Right lobe of liver (tissue), 6 donors: ENCODE results near the gene SLC33A1. TPM values are rescaled to one million over a fixed set of nuclear protein-coding genes. Genes with fewer than 3 reads are reported as not detected.

ENCODE experiments used
- ATAC-seq, 4 donors: fragments of 200-7000 bp; cut with Tn5 transposase; one replicate each; pipeline ENCODE4 v1.9.1; 2020; ENCODE audit warnings: mild to moderate bottlenecking in 4 of 4, moderate library complexity in 4 of 4
- DNase-seq, 3 donors: peaks; one replicate each; pipeline ENCODE4 v3.0.0-alpha.2; 2020
- H3K27ac ChIP-seq, 3 donors: fragments of 200-600 bp; one replicate each; pipeline ENCODE4 v1.8.0; 2022
- H3K27me3 ChIP-seq, 2 donors: fragments of 200-600 bp; one replicate each; pipeline ENCODE4 v1.8.0; 2022
- H3K36me3 ChIP-seq, 4 donors: fragments of 200-600 bp; sonication (generic) in 1 of 4; one replicate each; pipeline versions ENCODE4 v1.5.1 to v1.8.0; 2017 to 2022; ENCODE audit warnings: control low read depth in 1 of 4
- H3K4me1 ChIP-seq, 4 donors: fragments of 200-600 bp; sonication (generic) in 1 of 4; one replicate each; pipeline versions ENCODE4 v1.5.1 to v1.8.0; 2017 to 2022; ENCODE audit warnings: control low read depth in 1 of 4
- H3K4me3 ChIP-seq, 3 donors: fragments of 200-600 bp; one replicate each; pipeline ENCODE4 v1.8.0; 2022
- H3K9me3 ChIP-seq, 4 donors: fragments of 200-600 bp; sonication (generic) in 1 of 4; one replicate each; pipeline versions ENCODE4 v1.5.1 to v1.8.0; 2017 to 2022; ENCODE audit warnings: control low read depth in 1 of 4
- CTCF ChIP-seq, 4 donors: fragments of 200-600 bp in 3 of 4; fragments of 450-650 bp in 1 of 4; IDR thresholded peaks; one replicate each; pipeline versions ENCODE4 v1.5.1 to v1.8.0; 2016 to 2022; ENCODE audit warnings: antibody characterized with exemption in 4 of 4, mild to moderate bottlenecking in 2 of 4
- POLR2A ChIP-seq: fragments of 450-650 bp; IDR thresholded peaks from one replicate; pipeline ENCODE4 v1.6.1; 2017; ENCODE audit warnings: antibody characterized with exemption, mild to moderate bottlenecking
- WGBS: methylation state at CpG from one replicate; pipeline ENCODE4 v1.1.6; 2018; ENCODE audit warnings: low coverage, low lambda C conversion rate; ENCODE audit not compliant: insufficient coverage; ENCODE audit errors: missing lambda C conversion rate; 5-methylcytosine and 5-hydroxymethylcytosine counted together
- intact Hi-C, 2 donors: fragments of 100-400 bp; cut with DNase I; formaldehyde crosslinking; loops; one replicate each; pipeline versions ENCODE4 v1.11.2 to v1.14.1; 2022
- total RNA-seq, 6 experiments: library from RNA; depleted of rRNA in 2 of 6; stranded (reverse); fragments of >200 nt in 2 of 6; fragmentation: NEBNext Ultra II Directional in 3 of 6; extraction: Animal tissue kit (Norgen Biotek cat#: 25700) in 3 of 6; gene quantifications; one replicate each; pipeline versions ENCODE4 v1.1.0 to v1.2.4, GENCODE V29; 2016 to 2023
- donor health status: DM: no; HTN: yes; CAD: no.
- donor health status: DM: no; HTN: no; CAD: no.
- donor health status: DM: no; HTN: no; CAD: no.
- donor health status: DM: no; HTN: yes; CAD: no.
- donor health status: DM: no; HTN: yes; CAD: no.

SLC33A1 gene
- total RNA-seq, 6 experiments from 2014 or later, result 31.9 to 43.1 (median 34.2) TPM

GRCh38 chr3:155809181-155809580, 45.0 kb downstream of the SLC33A1 start:
- Histone ChIP-seq H3K4me3 (no peak overlapping the region), H3K4me1 (peaks cover 0 to 5% (median 2%) of the 10 kb centered on the region in 4 donors), H3K36me3 (no peaks in the 10 kb centered on the region), H3K27me3 (no peaks in the 10 kb centered on the region), H3K27ac (no peak overlapping the region), H3K9me3 (no peaks in the 10 kb centered on the region)
- TF ChIP-seq POLR2A (no peak), CTCF (IDR thresholded peaks at IDR 0.05) (no peak)
- no peak for DNase-seq
- intact Hi-C loops, result no loop called here
- ATAC-seq, result no peak

DNA sequence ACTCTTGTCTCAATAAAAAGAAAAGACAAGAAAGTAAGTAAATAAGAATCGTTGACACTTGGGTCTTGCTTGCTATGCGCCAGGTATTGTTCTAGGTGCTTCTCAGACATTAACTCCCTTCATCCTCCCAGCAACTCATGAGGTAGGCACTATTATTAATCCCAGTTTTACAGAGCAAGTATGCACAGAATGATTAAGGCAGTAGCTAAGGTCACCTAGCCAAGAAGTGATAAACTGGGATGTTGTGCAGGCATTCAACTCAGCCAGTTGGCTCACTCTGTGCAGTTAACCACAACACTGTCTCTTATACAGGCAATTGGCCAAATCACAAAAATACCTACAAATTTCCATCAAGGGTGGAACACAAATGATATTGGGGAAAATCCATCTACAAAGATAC, 46.4 kb downstream of the SLC33A1 start:
- ATAC-seq (no peak), DNase-seq (no peak)
- no peak for TF ChIP-seq CTCF (IDR thresholded peaks at IDR 0.05)
- TF ChIP-seq POLR2A, result no peak
- Histone ChIP-seq H3K27ac (no peak overlapping the region), H3K4me3 (no peak overlapping the region), H3K36me3 (no peaks in the 10 kb centered on the region), H3K9me3 (no peaks in the 10 kb centered on the region), H3K4me1 (peaks cover 0 to 5% (median 2%) of the 10 kb centered on the region in 4 donors), H3K27me3 (no peaks in the 10 kb centered on the region)
- WGBS, result 88% methylated on average over 2 of the region's 2 CpGs
- intact Hi-C loops, result no loop called here

- peak; percentile 23 for TF ChIP-seq POLR2A
- TF ChIP-seq CTCF (IDR thresholded peaks at IDR 0.05), result peak; percentile 81 to 92 (median 90)
- 3% methylated on average over 18 of the region's 61 CpGs for WGBS
- intact Hi-C loops, result no loop called here
- Histone ChIP-seq H3K27me3 (no peaks in the 10 kb centered on the region), H3K9me3 (no peaks in the 10 kb centered on the region), H3K4me3 (peak within 1 kb of the TSS; percentile 64 to 82 (median 79)), H3K27ac (peak within 1 kb of the TSS; percentile 63 to 84 (median 65)), H3K4me1 (peaks cover 0 to 5% (median 2%) of the 10 kb centered on the region in 4 donors), H3K36me3 (peaks cover 0 to 3% (median 0%) of the 10 kb centered on the region in 4 donors)
- DNase-seq (peak; percentile 74 to 82 (median 76)), ATAC-seq (peak; percentile 97 to 99 (median 98))
Observed at GRCh38 chr3:155805802-155806618, 48.2 kb downstream of the SLC33A1 start, which contains the start of gene C3orf33. Gene C3orf33, minus strand, starts transcription at chr3:155806278. Its CDS starts 26 bp downstream, at chr3:155806252.

- Histone ChIP-seq H3K9me3 (no peaks in the 10 kb centered on the region), H3K27ac (peak overlapping the region; percentile 63 to 84 (median 65)), H3K4me1 (peaks cover 0 to 5% (median 2%) of the 10 kb centered on the region in 4 donors), H3K4me3 (peak overlapping the region; percentile 64 to 82 (median 79)), H3K36me3 (peaks cover 0 to 3% (median 0%) of the 10 kb centered on the region in 4 donors), H3K27me3 (no peaks in the 10 kb centered on the region)
- peak; percentile 56 to 84 (median 73) for ATAC-seq
- no peak for TF ChIP-seq POLR2A
- no peak for TF ChIP-seq CTCF (IDR thresholded peaks at IDR 0.05)
- intact Hi-C loops, result no loop called here
- 26% methylated on average over 15 of the region's 15 CpGs for WGBS
- peak in 2 of 3 donors; percentile 24 to 57 for DNase-seq
Observed at GRCh38 chr3:155805204-155805801, 48.9 kb downstream of the SLC33A1 start.
